Central memory CD8-positive, alpha-beta T cell (primary cell): ENCODE measurements around the gene ELAVL2.

ENCODE experiments used
- ATAC-seq: fragments of 150-1000 bp; cut with Tn5 transposase; replicated peaks from 2 replicates; pipeline ENCODE4 v1.10.0; 2022; ENCODE audit warnings: mild to moderate bottlenecking, moderate FRiP score, moderate number of reproducible peaks; ENCODE audit not compliant: poor library complexity, severe bottlenecking; ENCODE audit errors: extremely low read depth
- DNase-seq, 2 donors: peaks; one replicate each; pipeline ENCODE4 v3.0.0; 2021; ENCODE audit warnings: low spot score in 2 of 2
- H3K27ac Mint-ChIP-seq: one replicate; pipeline ENCODE4 v1.8.0; 2022; ENCODE audit warnings: low read depth, mild to moderate bottlenecking, moderate library complexity, mixed read lengths
- H3K27me3 Mint-ChIP-seq: one replicate; pipeline ENCODE4 v1.8.0; 2022; ENCODE audit warnings: mixed read lengths
- H3K36me3 Mint-ChIP-seq: one replicate; pipeline ENCODE4 v1.8.0; 2022; ENCODE audit warnings: mild to moderate bottlenecking, moderate library complexity, mixed read lengths; ENCODE audit not compliant: insufficient read depth
- H3K4me1 Mint-ChIP-seq: one replicate; pipeline ENCODE4 v1.8.0; 2022; ENCODE audit warnings: mixed read lengths
- H3K4me3 Mint-ChIP-seq: one replicate; pipeline ENCODE4 v1.8.0; 2022; ENCODE audit warnings: mild to moderate bottlenecking, moderate library complexity, mixed read lengths
- H3K9me3 Mint-ChIP-seq: one replicate; pipeline ENCODE4 v1.8.0; 2022; ENCODE audit warnings: mixed read lengths

Gene ELAVL2

GRCh38 chr9:23658376-23659258, 167.4 kb downstream of the ELAVL2 start:
- no peak for ATAC-seq
- no peak for DNase-seq
- H3K36me3 Mint-ChIP-seq: no peaks in the 10 kb centered on the region
- H3K27ac Mint-ChIP-seq: no peak overlapping the region
- H3K4me1 Mint-ChIP-seq: no peaks in the 10 kb centered on the region
- H3K27me3 Mint-ChIP-seq: no peaks in the 10 kb centered on the region
- peaks cover 11% of the 10 kb centered on the region for H3K9me3 Mint-ChIP-seq
- H3K4me3 Mint-ChIP-seq: no peak overlapping the region

- no peak for DNase-seq
- H3K27ac Mint-ChIP-seq: no peak overlapping the region
- no peaks in the 10 kb centered on the region for H3K27me3 Mint-ChIP-seq
- H3K4me3 Mint-ChIP-seq: no peak overlapping the region
- peaks cover 5% of the 10 kb centered on the region for H3K9me3 Mint-ChIP-seq
- no peaks in the 10 kb centered on the region for H3K4me1 Mint-ChIP-seq
- ATAC-seq: no peak
- peaks cover 2% of the 10 kb centered on the region for H3K36me3 Mint-ChIP-seq
Measured at GRCh38 chr9:23651051-23651450, 175.0 kb downstream of the ELAVL2 start.

GRCh38 chr9:23648651-23649050, 177.4 kb downstream of the ELAVL2 start:
- Mint-ChIP-seq H3K4me1 (no peaks in the 10 kb centered on the region), H3K36me3 (peaks cover 2% of the 10 kb centered on the region), H3K27ac (no peak overlapping the region), H3K9me3 (peaks cover 5% of the 10 kb centered on the region), H3K4me3 (no peak overlapping the region), H3K27me3 (no peaks in the 10 kb centered on the region)
- ATAC-seq: no peak
- no peak for DNase-seq

GRCh38 chr9:23644896-23645295, 181.1 kb downstream of the ELAVL2 start:
- Mint-ChIP-seq H3K4me1 (no peaks in the 10 kb centered on the region), H3K27ac (no peak overlapping the region), H3K36me3 (no peaks in the 10 kb centered on the region), H3K9me3 (peaks cover 10% of the 10 kb centered on the region), H3K27me3 (no peaks in the 10 kb centered on the region), H3K4me3 (no peak overlapping the region)
- ATAC-seq (no peak), DNase-seq (no peak)

- no peak overlapping the region for H3K4me3 Mint-ChIP-seq
- no peaks in the 10 kb centered on the region for H3K36me3 Mint-ChIP-seq
- DNase-seq: no peak
- peaks cover 10% of the 10 kb centered on the region for H3K9me3 Mint-ChIP-seq
- H3K4me1 Mint-ChIP-seq: no peaks in the 10 kb centered on the region
- ATAC-seq: no peak
- no peak overlapping the region for H3K27ac Mint-ChIP-seq
- H3K27me3 Mint-ChIP-seq: no peaks in the 10 kb centered on the region
Measured at GRCh38 chr9:23644326-23644725, 181.7 kb downstream of the ELAVL2 start.

GRCh38 chr9:23643656-23644258, 182.3 kb downstream of the ELAVL2 start:
- DNase-seq (no peak), ATAC-seq (no peak)
- Mint-ChIP-seq H3K4me3 (no peak overlapping the region), H3K27me3 (no peaks in the 10 kb centered on the region), H3K27ac (no peak overlapping the region), H3K36me3 (no peaks in the 10 kb centered on the region), H3K9me3 (peaks cover 10% of the 10 kb centered on the region), H3K4me1 (no peaks in the 10 kb centered on the region)
